ENCODE measurements around the gene SOX18.

DNA sequence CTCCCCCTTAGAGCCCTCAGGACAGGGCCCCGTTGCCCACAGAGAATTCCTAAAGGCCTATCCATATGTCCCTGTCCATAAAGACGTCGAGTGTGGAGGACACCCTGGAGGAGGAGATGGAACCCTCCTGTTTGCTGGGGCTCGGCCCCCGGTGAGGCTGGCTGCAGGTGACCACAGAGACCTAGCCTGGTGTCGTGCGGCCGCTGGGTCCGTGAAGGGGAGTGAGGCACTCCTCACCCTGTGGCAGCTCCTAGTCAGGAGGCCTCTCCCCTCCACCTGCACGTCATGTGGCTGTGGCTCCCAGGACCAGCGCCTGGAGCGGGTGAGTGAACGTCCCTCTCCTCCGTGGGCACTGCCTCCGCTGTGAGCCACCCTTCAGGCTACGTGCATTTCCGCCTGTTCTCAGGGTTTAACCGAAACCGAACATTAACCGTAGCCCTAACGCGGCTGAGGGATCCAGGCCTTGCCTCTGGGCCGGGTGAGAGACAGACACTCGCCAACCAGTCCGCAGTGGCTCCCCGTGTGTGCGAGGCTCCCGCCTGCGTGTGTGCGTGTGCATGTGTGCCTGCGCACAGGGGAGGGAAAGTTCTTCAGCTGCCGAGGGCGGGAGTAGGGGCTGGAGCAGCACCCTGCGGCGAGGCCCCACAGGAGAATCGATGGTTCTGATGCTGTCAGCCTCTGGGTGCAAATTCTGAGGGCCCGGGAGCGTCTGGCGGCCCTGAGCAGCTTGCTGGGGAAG is 7.6 kb upstream of the SOX18 start:
- TF ChIP-seq, protein P1, sequence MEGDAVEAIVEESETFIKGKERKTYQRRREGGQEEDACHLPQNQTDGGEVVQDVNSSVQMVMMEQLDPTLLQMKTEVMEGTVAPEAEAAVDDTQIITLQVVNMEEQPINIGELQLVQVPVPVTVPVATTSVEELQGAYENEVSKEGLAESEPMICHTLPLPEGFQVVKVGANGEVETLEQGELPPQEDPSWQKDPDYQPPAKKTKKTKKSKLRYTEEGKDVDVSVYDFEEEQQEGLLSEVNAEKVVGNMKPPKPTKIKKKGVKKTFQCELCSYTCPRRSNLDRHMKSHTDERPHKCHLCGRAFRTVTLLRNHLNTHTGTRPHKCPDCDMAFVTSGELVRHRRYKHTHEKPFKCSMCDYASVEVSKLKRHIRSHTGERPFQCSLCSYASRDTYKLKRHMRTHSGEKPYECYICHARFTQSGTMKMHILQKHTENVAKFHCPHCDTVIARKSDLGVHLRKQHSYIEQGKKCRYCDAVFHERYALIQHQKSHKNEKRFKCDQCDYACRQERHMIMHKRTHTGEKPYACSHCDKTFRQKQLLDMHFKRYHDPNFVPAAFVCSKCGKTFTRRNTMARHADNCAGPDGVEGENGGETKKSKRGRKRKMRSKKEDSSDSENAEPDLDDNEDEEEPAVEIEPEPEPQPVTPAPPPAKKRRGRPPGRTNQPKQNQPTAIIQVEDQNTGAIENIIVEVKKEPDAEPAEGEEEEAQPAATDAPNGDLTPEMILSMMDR (conservative IDR thresholded peaks at IDR 0.05 in 1 of 2, IDR thresholded peaks at IDR 0.05 in 1 of 2; ENCODE audit: low read depth in 1 of 2, low read length in 2 of 2), result no peak
- TF ChIP-seq EZH2 (IDR thresholded peaks at IDR 0.05; ENCODE audit: low read length, missing control alignments), result no peak

Measured in fibroblast of lung (primary cell).